Astrocyte of the spinal cord (primary cell): ENCODE results near the gene IL5RA.

ENCODE experiments used
- DNase-seq: peaks from one replicate; pipeline ENCODE4 v3.0.0; 2011; ENCODE audit warnings: low read depth, low spot score
- H3K4me3 ChIP-seq: 2 replicates; pipeline ENCODE4 v1.5.1; 2011; ENCODE audit warnings: low read depth, mild to moderate bottlenecking, low read length, moderate library complexity
- in situ Hi-C: cut with HindIII; loops from 2 replicates; pipeline ENCODE4 v1.10.0; 2017; ENCODE audit warnings: low sequenced_read_pairs
- TF ChIP-seq, protein P1 (sequence below): IDR thresholded peaks from 2 replicates; pipeline ENCODE4 v1.5.1; 2012; ENCODE audit warnings: low read depth, mild to moderate bottlenecking, low read length, inconsistent platforms

The IL5RA gene

DNA sequence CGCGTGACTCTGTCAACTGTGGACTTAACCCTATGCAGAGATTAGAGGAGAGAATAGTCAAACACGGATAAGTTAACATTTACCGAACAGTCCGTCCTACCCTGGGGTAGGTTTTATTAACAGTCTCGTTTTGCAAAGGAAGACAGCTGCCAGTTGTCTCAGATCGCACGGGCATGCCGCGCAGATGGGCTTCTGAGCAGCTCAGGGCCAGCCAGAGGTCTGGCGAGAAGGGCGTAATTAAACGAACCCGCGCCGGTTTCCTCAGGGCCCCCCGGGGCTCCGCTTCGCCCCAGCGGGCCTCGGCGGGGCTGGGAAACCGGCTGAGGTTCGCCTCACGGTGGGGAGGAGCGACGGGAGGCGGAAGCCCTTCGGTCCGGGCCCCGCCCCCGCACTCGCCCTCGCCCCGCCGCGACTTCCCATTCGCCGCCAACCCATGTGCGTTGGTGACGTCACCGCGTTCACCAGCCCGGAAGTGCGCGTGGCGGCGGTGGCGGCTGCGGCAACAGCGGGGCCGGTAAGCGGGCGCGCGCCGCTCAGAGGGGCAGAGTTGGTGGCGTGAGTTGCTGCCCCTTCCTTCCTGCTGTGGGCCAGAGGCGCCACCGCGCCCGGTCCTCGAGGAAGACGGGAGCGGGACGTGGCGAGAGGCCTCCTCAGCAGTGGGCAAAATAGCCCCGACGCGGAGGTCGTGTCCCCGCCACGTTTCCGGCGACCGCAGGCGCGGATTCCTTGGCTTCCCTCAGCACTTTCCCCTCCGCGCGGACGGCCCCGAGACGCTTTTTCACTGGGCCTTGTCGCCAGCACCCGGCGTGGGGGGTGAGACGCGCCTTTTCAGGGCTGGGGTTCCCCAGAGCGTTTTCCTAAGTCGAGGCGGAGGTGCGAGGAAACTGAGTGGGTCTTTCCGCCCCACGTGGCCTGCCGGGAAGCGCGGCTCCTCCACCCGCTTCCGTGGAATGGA lies 16.6 kb upstream of the IL5RA start, which contains the start of gene TRNT1:
TSS of gene TRNT1 (plus strand) at position 464 of the 955 bp plus-strand sequence. CDS start 2,101 bp downstream, outside the sequence.
- peak; percentile 95 for DNase-seq
- H3K4me3 ChIP-seq = peak within 1 kb of the TSS; percentile 89
- in situ Hi-C loops = no loop called here
- TF ChIP-seq, protein P1, sequence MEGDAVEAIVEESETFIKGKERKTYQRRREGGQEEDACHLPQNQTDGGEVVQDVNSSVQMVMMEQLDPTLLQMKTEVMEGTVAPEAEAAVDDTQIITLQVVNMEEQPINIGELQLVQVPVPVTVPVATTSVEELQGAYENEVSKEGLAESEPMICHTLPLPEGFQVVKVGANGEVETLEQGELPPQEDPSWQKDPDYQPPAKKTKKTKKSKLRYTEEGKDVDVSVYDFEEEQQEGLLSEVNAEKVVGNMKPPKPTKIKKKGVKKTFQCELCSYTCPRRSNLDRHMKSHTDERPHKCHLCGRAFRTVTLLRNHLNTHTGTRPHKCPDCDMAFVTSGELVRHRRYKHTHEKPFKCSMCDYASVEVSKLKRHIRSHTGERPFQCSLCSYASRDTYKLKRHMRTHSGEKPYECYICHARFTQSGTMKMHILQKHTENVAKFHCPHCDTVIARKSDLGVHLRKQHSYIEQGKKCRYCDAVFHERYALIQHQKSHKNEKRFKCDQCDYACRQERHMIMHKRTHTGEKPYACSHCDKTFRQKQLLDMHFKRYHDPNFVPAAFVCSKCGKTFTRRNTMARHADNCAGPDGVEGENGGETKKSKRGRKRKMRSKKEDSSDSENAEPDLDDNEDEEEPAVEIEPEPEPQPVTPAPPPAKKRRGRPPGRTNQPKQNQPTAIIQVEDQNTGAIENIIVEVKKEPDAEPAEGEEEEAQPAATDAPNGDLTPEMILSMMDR = no peak

DNA sequence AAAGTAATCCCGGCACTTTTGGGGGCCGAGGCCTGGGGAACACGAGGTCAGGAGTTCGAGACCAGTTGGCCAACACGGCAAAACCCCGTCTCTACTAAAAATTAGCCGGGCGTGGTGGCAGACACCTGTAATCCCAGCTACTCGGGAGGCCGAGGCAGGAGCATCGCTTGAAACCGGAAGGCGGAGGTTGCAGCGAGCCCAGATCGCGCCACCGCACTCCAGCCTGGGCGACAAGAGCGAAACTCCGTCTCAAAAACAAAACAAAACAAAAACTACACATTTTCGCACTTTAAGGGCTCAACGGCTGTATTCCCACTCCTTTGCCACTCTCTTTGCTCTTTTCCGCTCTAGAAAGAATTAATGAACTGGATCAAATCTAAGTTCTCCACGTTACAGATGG lies 15.8 kb upstream of the IL5RA start:
- no peak for DNase-seq
- peak overlapping the region; percentile 89 for H3K4me3 ChIP-seq
- TF ChIP-seq, protein P1 = no peak
- in situ Hi-C loops = no loop called here

DNA sequence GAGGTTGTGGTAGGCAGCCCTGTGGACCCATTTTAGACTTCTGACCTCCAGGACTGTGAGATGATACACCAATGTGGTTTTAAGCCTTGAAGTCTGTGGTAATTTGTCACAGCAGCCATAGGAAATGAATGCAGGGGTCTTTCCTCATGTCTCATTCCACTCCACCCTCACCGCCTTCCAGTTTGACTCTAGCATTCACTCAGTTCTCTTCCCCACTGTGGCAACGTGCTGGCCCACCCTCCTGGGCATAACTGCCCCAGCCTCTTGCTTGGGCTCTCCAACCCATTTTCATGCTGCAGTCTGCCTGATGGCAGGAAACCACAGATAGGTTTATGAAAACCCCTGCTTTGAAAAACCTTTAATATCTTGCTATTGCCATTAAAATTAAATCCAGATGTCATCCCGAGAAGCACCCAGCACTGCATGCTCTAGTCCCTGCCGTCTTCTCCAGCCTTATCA lies 9.2 kb upstream of the IL5RA start:
- H3K4me3 ChIP-seq = no peak overlapping the region
- DNase-seq = no peak
- TF ChIP-seq, protein P1 = no peak
- in situ Hi-C loops = no loop called here

DNA sequence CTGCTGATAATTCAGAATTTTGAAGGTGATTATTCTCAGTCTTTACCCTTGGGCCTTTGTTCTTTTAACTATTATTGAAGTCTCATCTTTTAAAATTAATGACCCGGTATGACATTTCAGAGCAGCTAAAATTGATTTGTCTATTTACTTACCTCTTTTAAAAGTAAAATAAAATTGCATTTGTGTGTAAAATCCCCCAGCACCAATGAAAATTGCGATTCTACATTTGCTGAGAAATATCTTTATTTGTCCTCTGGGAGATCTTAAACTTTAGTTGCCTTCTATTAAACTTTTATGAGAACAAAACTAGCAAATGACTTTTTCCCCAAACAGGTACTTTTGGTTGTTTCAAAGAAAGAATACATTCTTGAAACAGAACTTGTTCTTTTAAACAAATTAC lies 7.5 kb upstream of the IL5RA start:
- no peak overlapping the region for H3K4me3 ChIP-seq
- in situ Hi-C loops = no loop called here
- TF ChIP-seq, protein P1 = no peak
- no peak for DNase-seq

DNA sequence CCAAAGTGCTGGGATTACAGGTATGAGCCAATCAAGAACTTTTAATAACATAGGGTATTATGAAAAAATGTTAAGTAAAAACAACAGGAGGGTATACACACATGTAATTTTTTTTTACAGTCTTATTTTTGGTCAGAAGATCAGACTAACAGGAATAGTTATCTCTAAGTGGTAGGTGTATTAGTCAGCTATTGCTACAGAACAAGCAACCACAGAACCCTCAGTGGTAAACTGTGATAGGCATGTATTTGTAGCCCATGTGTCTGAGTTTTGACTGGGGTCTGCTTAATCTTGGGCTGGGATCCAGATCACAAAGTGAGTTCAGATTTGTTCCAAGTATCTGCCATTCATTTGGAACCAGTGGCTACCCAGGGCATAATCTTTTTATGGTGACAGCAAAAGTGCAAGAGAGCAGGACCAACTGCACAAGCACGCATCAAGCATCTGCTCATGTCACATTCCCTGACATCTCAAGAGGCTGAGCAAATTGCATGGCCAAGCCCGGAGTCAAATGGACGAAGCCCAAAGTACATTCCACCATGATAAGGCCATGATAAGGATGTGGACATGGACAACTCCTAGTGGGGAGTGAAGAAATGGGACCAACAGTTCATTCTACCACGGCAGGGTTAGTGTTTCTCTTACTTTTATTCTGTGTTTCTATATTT lies 3.0 kb upstream of the IL5RA start:
- no peak overlapping the region for H3K4me3 ChIP-seq
- DNase-seq = no peak
- TF ChIP-seq, protein P1 = no peak
- in situ Hi-C loops = no loop called here

DNA sequence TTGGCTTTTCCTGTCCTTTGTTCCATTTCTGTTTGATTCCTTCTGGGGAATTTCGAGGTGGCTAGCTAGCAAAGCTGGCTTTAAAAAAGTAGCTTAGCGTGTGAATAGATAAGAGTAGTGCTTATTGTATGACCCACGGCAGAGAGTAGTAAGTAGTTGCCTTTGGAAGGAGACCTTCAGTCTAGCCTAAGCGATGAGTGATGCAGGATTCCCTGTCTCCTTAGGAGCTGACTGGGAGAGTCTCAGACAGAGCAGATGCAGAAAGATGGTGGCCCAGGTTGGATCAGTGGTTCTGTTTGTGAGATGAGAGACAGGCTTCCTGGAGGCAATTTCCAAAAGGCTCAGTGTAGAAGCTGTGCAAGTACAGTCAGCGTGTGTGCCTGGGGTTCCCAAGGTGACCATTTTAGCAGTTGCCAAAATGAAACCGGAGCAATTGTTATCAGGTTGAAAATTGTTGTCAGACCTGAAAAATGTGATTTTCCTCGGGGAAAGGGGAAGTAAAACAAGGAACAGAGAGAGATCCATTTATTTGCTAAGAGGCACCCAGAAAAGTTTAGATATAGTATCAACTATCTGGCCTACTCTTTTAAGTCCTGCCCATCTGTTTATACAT lies 681 bp upstream of the IL5RA start:
- in situ Hi-C loops = no loop called here
- TF ChIP-seq, protein P1 = no peak
- DNase-seq = no peak
- no peak overlapping the region for H3K4me3 ChIP-seq
